SK-N-MC (cell line): Measurements from ENCODE around the gene NCAPD2.
"Not testable (repeated sequence)": the region's sequence is repeated elsewhere in the genome, so short reads cannot be mapped to it uniquely, and the experiment has no call there.

Experiments used
- EZH2 ChIP-seq: fragments of 200-600 bp; sonication (generic); IDR thresholded peaks from one replicate; pipeline ENCODE4 v1.6.1; 2017; ENCODE audit warnings: antibody characterized with exemption
- FOXP2 ChIP-seq: optimal IDR thresholded peaks from 2 replicates; pipeline ENCODE3; 2011; ENCODE audit warnings: mild to moderate bottlenecking, moderate library complexity; ENCODE audit not compliant: insufficient read depth; ENCODE audit errors: extremely low read length, control extremely low read depth
- POLR2AphosphoS5 ChIP-seq: IDR thresholded peaks from 2 replicates; pipeline ENCODE4 v1.6.1; 2012; ENCODE audit warnings: mild to moderate bottlenecking, low read depth, low read length, borderline replicate concordance

DNA sequence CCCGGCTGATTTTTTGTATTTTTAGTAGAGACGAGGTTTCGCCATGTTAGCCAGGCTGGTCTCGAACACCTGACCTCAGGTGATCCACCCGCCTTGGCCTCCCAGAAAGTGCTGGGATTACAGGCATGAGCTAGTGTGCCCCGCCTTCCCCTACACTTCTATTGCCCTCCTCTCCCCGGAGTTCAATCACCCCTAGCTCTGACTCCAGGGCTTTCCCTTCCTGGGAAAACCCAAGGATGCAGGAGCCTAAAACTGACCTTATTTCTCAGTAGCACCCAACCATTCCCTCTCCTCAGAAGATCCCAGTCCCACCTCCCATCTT is 62.6 kb downstream of the NCAPD2 start:
- not testable (repeated sequence) for TF ChIP-seq EZH2, POLR2AphosphoS5, FOXP2
